GM21723 (cell line): ENCODE data around the gene SCGB1A1.

Source experiments
- ATAC-seq: cut with Tn5 transposase; IDR thresholded peaks from one replicate; pipeline ENCODE4 v1.9.1; 2021; ENCODE audit warnings: mild to moderate bottlenecking, moderate library complexity; ENCODE audit not compliant: unreplicated experiment

The SCGB1A1 gene

DNA sequence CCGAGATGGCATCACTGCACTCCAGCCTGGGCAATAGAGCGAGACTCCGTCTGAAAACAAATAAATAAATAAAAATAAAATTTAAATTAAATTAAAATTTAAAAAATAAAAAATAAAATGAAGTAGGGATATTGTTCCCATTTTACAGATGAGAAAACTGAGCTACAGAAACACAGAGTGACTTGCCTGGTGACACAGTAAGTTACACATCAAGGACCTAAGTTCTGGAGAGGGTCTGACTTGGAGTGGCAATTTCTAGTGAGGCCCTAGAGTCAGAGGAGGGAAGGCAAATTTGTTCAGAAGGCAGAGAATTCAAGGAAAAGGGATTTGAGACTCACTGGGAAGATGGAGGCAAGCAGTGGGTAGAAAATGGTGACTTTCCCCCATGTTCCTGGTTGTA lies 2.0 kb downstream of the SCGB1A1 start:
- no peak for ATAC-seq

- ATAC-seq = no peak
Measured at GRCh38 chr11:62421996-62422395, 3.2 kb downstream of the SCGB1A1 start.

GRCh38 chr11:62423012-62423411 lies 4.2 kb downstream of the SCGB1A1 start:
- no peak for ATAC-seq

DNA sequence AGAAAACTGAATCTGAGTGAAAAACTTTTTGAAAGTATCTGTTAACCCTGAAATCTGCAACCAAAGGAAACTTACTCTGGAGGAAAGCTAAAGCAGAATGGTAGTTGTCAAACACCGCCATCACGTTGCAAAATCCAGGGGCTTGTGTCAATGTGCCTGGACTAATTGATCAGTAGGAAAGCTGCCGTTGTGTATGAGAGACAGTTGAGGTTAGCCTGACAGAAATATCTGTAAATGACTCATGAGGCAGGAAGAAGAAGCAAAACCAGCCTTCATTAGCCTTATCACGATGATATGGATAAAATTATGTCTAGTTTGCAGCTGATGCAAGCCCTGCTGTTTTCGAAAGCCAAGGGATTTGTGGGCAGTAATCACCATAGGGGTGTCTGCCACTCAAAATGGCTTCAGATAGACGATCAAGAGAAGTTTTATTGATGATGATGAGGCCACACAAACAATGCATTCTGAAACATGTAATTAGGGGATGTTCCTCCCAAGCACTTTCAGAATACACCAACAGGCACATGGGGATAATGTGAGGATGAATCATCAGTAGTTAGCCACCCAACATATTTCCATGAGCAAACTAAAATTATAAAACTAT lies 8.9 kb downstream of the SCGB1A1 start:
- no peak for ATAC-seq

DNA sequence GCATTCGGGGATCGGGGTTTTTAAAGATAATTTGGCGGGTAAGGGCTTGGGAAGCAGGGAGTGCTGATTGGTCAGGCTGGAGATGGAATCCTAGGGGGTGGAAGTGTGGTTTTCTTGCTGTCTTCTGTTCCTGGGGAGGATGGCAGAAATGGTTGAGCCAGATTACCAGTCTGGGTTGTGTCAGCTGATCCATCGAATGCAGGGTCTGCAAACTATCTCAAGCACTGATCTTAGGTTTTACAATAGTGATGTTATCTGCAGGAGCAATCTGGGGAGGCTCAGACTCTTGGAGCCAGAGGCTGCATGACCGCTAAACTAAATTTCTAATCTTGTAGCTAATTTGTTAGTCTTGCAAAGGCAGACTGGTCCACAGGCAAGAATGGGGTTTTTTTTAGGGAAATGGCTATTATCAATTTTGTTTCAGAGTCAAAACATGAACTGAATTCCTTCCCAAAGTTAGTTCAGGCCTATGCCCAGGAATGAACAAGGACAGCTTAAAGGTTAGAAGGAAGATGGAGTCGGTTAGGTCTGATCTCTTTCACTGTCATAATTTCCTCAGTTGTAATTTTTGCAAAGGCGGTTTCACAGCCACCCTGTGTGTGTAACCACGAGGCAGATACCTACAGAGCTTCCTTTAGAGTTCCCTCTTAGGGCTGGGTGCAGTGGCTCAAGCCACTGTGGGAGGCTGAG lies 10.2 kb downstream of the SCGB1A1 start:
- ATAC-seq = no peak

DNA sequence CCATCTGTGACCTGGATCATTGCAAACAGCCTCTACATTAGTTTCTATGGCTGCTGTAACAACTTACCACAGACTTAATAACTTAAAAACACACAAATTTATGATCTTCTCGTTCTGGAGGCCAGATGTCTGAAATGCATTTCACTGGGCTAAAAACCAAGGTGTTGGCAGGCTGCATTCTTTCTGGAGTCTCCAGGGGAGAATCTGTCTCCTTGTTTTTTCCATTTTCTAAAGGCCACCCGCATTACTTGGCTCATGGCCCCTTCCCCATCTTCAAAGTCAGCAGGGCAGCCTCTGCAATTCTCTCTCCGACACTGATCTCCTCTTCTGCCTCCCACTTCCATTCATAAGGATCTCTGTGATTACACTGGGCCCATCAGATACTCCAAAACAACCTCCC lies 11.6 kb downstream of the SCGB1A1 start:
- no peak for ATAC-seq

DNA sequence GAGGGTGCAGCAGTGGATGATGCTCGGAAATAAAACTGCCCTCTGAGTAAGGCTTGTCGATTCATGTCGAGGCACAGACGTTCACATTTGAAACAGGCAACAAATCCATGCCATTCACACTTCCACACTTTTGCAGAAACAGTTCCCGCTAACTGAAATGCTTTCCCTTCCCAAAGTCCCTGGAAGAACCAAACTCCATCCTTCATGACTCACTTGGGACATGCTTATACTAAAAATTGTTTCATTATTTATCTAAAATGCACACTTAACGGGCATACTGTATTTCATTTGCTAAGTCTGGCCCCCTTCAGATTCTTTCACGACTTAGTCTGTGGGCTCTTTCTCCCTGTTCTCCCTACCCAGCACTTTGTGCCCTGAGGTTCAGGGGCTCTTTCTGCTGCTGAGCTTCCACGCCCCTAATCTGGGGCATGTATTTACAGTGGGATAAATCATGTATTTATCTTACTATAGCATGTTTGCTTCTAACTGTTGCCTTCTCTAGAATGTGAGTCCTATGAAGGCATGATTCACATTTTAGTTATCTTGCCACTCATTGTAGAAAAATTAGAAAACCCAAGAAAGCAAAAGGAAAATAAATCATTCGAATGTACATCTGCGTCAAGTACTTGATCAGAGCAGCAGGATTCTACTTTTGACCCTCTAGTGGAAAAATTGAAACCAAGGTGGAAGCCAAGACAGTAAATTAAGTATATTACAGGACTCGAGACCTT lies 12.5 kb downstream of the SCGB1A1 start:
- no peak for ATAC-seq

DNA sequence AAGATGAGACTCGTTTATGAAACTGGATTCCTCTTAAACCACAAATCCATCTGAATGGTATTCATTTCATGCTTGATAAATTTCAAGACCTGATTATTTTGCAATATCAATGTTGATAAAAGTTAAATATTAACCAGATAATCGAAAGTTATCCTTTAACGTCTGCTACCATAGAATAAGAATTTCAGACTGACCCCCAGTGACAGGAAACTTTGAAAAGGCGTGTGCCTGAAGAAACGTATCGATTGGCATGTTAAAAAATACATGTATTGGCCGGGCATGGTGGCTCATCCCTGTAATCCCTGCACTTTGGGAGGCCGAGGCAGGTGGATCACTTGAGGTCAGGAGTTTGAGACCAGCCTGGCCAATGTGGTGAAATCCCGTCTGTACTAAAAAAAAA lies 13.9 kb downstream of the SCGB1A1 start:
- no peak for ATAC-seq

DNA sequence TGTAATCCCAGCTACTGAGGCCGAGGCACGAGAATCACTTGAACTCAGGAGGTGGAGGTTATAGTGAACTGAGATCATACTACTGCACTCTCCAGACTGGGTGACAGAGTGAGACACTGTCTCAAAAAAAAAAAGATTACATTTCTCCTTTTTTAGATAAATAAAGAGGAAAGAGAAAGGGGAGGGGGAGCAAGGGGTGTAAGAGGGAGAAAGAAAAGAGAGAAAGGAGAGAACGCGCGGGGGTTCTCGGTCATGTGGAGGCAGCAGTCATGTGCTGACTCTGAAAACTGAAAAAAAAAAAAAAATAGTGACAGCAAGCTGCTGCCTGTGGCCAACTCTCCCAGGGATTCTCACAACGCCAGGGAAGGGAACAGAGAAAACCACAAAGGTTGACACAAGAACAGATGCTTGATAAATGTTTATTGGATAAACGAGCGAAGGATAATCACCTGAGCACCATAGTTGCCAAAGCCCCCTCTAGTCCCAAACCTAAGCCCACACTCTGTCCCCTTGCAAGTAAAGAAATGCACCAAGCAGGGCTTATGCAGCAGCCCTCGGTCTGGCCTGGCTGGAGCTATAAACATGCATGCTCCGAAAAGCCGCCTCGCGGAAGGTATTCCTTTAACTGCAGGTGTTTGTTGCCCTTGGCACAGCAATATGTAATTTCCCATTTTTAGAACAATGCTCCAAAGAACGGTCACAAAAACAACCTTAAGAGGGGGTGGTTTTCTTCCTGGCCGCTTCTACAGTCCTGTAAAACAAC lies 14.5 kb downstream of the SCGB1A1 start:
- ATAC-seq = no peak

- no peak for ATAC-seq
Measured at GRCh38 chr11:62433904-62434276, 15.1 kb downstream of the SCGB1A1 start.

DNA sequence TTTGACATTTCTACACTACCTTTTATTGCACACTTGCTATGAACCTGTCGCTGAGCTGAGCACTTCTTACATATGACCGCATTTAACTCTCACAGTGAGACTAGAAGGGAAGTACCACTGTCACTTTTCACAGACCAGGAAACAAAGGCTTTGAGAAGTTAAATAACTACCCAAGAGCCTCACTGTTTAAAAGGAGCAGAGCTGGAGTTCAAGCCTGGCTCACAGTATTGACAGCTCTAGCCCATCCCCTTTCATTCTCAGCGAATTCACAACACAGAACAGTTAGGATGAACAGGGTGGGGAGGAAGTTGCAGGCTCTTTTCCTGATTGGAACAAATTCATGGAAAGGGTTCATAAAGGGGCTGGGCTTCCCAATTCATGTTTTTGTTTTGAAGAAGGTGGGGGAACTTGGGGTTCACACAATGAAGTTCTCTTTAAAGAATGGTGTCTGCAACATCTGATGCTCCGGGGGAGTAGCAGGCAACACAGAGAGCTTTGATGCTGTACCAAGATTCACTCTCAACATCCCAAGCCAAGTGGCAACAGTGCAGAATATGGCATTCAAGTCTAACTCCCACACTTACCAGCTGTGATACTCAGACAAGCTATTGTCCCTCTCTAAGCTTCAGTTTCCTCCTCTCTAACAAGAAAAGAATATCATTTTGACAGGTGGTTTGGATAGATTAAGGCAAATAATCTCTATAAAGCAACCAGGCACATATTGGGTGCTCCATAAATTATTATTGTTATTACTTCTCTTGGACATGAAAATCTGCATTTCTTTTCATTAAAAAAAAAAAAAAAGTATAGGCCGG lies 17.2 kb downstream of the SCGB1A1 start:
- no peak for ATAC-seq

GRCh38 chr11:62437616-62438015 lies 18.8 kb downstream of the SCGB1A1 start:
- ATAC-seq = no peak

DNA sequence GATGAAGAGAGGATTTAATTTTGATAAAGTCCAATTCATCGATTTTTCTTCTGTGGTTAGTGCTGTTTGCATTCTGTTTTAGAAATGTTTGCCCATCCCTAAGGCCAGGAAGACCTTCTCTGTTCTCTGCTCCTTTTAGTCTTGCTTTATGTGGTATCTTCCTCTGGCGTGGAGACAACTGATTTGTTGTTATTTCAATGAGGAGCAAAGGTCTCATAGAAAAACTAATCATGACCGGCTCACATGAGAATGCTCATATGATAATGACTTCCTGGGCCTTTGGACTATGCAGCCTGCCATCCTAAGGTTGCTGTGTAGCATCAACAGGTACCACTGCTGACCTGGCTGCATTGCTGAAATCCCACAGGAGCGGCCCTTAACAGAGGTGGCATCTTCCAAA lies 19.8 kb downstream of the SCGB1A1 start:
- no peak for ATAC-seq

- no peak for ATAC-seq
Measured at GRCh38 chr11:62439785-62440602, 21.2 kb downstream of the SCGB1A1 start.

GRCh38 chr11:62443390-62444235 lies 24.8 kb downstream of the SCGB1A1 start:
- ATAC-seq = no peak

- ATAC-seq = no peak
Measured at GRCh38 chr11:62444236-62444833, 25.5 kb downstream of the SCGB1A1 start.

DNA sequence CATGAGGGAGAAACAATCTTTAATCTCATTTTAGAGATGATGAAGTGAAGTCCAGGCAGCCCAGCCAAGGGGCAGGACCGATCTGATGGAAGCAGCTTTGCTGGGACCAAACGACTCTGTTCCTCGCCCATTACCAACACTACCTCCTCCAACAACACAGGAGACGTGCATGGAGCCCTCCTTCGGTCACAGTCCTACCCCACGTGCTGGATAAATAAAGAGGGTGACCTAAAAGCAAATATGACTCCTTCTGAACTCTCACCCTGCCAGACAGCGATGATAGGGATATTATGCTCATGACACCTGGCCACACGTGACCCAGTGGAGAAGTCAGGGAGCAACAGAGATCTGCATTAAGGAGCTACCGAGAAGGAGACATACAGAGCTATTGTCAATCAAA lies 26.0 kb downstream of the SCGB1A1 start:
- ATAC-seq = no peak

DNA sequence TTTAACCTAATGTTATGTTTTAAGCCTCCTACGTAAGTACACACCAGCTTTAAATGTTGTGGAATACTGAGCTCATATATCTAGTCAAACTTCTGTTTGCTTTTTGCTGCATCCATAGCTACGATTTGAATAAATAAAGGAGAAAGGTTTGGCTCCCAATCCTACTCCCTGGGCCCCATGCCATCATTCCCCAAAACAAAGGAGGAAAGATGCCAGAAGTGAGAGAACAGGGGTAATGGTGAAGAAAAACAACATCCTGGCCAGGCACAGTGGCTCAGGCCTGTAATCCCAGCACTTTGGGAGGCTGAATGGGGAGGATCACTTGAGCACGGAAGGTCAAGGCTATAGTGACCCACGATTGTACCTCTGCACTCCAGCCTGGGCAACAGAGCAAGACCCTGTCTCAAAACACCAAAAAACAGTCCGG lies 26.5 kb downstream of the SCGB1A1 start:
- no peak for ATAC-seq

DNA sequence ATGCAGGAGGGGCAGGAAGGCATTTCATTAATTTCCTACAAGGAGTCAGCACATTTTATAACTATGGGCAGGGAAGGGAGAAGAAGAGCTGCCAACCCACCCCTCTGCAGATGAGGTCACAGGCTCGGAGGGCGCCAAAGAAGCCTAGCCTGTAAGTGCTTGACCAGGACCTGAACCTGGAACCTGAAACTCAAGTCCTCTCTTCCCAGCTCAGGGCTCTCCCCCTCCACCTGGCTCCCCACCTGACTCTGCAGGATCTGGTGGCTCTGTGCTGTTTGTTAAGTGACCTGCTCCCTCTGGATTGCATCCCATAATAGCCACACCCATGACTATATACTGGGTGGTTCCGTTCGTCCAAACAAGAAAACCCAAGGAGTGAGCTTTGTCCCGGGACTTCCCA lies 27.3 kb downstream of the SCGB1A1 start:
- ATAC-seq = no peak
